CMK (cell line): ENCODE results near the gene CMBL.
A peak's percentile ranks its signal among the peaks of the same experiment; 100 is the strongest.
"Not testable (repeated sequence)": the region's sequence is repeated elsewhere in the genome, so short reads cannot be mapped to it uniquely, and the experiment has no call there.

ENCODE experiments used
- DNase-seq: peaks from one replicate; pipeline ENCODE4 v3.0.0-alpha.2; 2010; ENCODE audit warnings: low read depth

Gene CMBL

GRCh38 chr5:10333154-10334006 lies 25.7 kb upstream of the CMBL start:
- DNase-seq = no peak

GRCh38 chr5:10332301-10332700 lies 24.6 kb upstream of the CMBL start:
- DNase-seq = no peak

GRCh38 chr5:10331341-10331796 lies 23.7 kb upstream of the CMBL start:
- DNase-seq = no peak

GRCh38 chr5:10330511-10331230 lies 23.0 kb upstream of the CMBL start:
- no peak for DNase-seq

- no peak for DNase-seq
Measured at GRCh38 chr5:10329820-10330481, 22.2 kb upstream of the CMBL start.

- DNase-seq = no peak
Measured at GRCh38 chr5:10329446-10329819, 21.7 kb upstream of the CMBL start.

- DNase-seq = no peak
Measured at GRCh38 chr5:10328323-10328722, 20.6 kb upstream of the CMBL start.

GRCh38 chr5:10324518-10325370 lies 17.0 kb upstream of the CMBL start:
- DNase-seq = no peak

- DNase-seq = no peak
Measured at GRCh38 chr5:10323588-10324488, 16.1 kb upstream of the CMBL start.

- DNase-seq = no peak
Measured at GRCh38 chr5:10321882-10322281, 14.2 kb upstream of the CMBL start.

- DNase-seq = peak; percentile 75
Measured at GRCh38 chr5:10320793-10321192, 13.1 kb upstream of the CMBL start.

- DNase-seq = no peak
Measured at GRCh38 chr5:10319202-10319851, 11.6 kb upstream of the CMBL start.

- no peak for DNase-seq
Measured at GRCh38 chr5:10317825-10318682, 10.4 kb upstream of the CMBL start.

GRCh38 chr5:10315824-10316509 lies 8.3 kb upstream of the CMBL start:
- DNase-seq = no peak

GRCh38 chr5:10315201-10315600 lies 7.5 kb upstream of the CMBL start:
- no peak for DNase-seq

- no peak for DNase-seq
Measured at GRCh38 chr5:10311595-10312425, 4.1 kb upstream of the CMBL start.

- DNase-seq = not testable (repeated sequence)
Measured at GRCh38 chr5:10310835-10311570, 3.3 kb upstream of the CMBL start.
